Coronary artery (tissue), 2 donors: ENCODE measurements around the gene PLXNA3.
A peak's percentile ranks its signal among the peaks of the same experiment; 100 is the strongest.

ENCODE experiments used
- DNase-seq: peaks from one replicate; pipeline ENCODE4 v3.0.0-alpha.2; 2017; ENCODE audit warnings: low spot score
- H3K27ac ChIP-seq, 2 donors: fragments of 200-600 bp; sonication (generic); one replicate each; pipeline ENCODE4 v1.5.1; 2016 to 2019
- H3K4me3 ChIP-seq: fragments of 200-600 bp; sonication (generic); 2 replicates; pipeline ENCODE4 v1.5.1; 2016; ENCODE audit warnings: mild to moderate bottlenecking, moderate library complexity
- CTCF ChIP-seq: fragments of 200-600 bp; sonication (generic); IDR thresholded peaks from one replicate; pipeline ENCODE4 v1.5.1; 2019; ENCODE audit warnings: antibody characterized with exemption

Gene PLXNA3

GRCh38 chrX:154484255-154485149, 26.4 kb downstream of the PLXNA3 start:
- DNase-seq, result no peak
- Histone ChIP-seq H3K4me3 (no peak overlapping the region), H3K27ac (peak overlapping the region in 1 of 2 donors; percentile 5)
- no peak for TF ChIP-seq CTCF

- peak; percentile 71 for DNase-seq
- H3K4me3 ChIP-seq, result peak overlapping the region; percentile 85
- no peak for TF ChIP-seq CTCF
- H3K27ac ChIP-seq, result peak overlapping the region in 1 of 2 donors; percentile 90
Measured at GRCh38 chrX:154485150-154486051, 27.3 kb downstream of the PLXNA3 start.

- TF ChIP-seq CTCF, result no peak
- Histone ChIP-seq H3K4me3 (peak overlapping the region; percentile 85), H3K27ac (peak overlapping the region in 1 of 2 donors; percentile 90)
- no peak for DNase-seq
Measured at GRCh38 chrX:154486052-154486395, 27.9 kb downstream of the PLXNA3 start.

GRCh38 chrX:154486396-154487207, 28.5 kb downstream of the PLXNA3 start, which contains the start of gene UBL4A:
UBL4A (minus strand) TSS chrX:154486615; CDS start chrX:154486584, 31 bp downstream.
- no peak for DNase-seq
- no peak for TF ChIP-seq CTCF
- H3K4me3 ChIP-seq, result peak within 1 kb of the TSS; percentile 85
- H3K27ac ChIP-seq, result peak within 1 kb of the TSS; percentile 63 to 90

GRCh38 chrX:154487518-154488290, 29.6 kb downstream of the PLXNA3 start:
- H3K27ac ChIP-seq, result peak overlapping the region in 1 of 2 donors; percentile 90
- no peak for TF ChIP-seq CTCF
- no peak for DNase-seq
- H3K4me3 ChIP-seq, result no peak overlapping the region
